Heart right ventricle (tissue), 16 donors: Measurements from ENCODE around the gene H6PD. TPM values are rescaled to one million over a fixed set of nuclear protein-coding genes. Genes with fewer than 3 reads are reported as not detected.

Experiments used
- ATAC-seq, 8 donors: fragments of 200-7000 bp; cut with Tn5 transposase; one replicate each; pipeline ENCODE4 v1.9.1; 2020; ENCODE audit warnings: mild to moderate bottlenecking in 8 of 8, moderate library complexity in 8 of 8, moderate number of reproducible peaks in 1 of 8
- DNase-seq, 2 donors: peaks; one replicate each; pipeline ENCODE4 v3.0.0-alpha.2; 2020
- H3K27ac ChIP-seq, 10 donors: fragments of 200-600 bp; sonication (generic) in 2 of 10; one replicate each; pipeline versions ENCODE4 v1.5.0 to v1.8.0; 2020 to 2022; ENCODE audit warnings: mild to moderate bottlenecking in 3 of 10
- H3K27me3 ChIP-seq, 7 donors: fragments of 200-600 bp; one replicate each; pipeline ENCODE4 v1.8.0; 2021 to 2022; ENCODE audit warnings: mild to moderate bottlenecking in 2 of 7
- H3K36me3 ChIP-seq, 9 donors: fragments of 200-600 bp; sonication (generic) in 1 of 9; one replicate each; pipeline versions ENCODE4 v1.5.0 to v1.8.0; 2020 to 2022; ENCODE audit warnings: mild to moderate bottlenecking in 2 of 9
- H3K4me1 ChIP-seq, 9 donors: fragments of 200-600 bp; sonication (generic) in 1 of 9; one replicate each; pipeline versions ENCODE4 v1.5.0 to v1.8.0; 2020 to 2022; ENCODE audit warnings: mild to moderate bottlenecking in 4 of 9
- H3K4me3 ChIP-seq, 10 donors: fragments of 200-600 bp; sonication (generic) in 2 of 10; one replicate each; pipeline versions ENCODE4 v1.5.0 to v1.8.0; 2020 to 2022; ENCODE audit warnings: mild to moderate bottlenecking in 7 of 10, moderate library complexity in 2 of 10
- H3K9me3 ChIP-seq, 11 donors: fragments of 200-600 bp in 10 of 11; sonication (generic) in 2 of 11; one replicate each; pipeline versions ENCODE4 v1.5.0 to v1.8.0; 2013 to 2022; ENCODE audit warnings: mild to moderate bottlenecking in 2 of 11, control low read depth in 1 of 11, moderate library complexity in 1 of 11
- WGBS, 2 donors: extraction: QIAGEN DNeasy Blood & Tissue Kit; methylation state at CpG; one replicate each; pipeline ENCODE4 v1.1.7; 2013; ENCODE audit warnings: inconsistent platforms in 1 of 2; 5-methylcytosine and 5-hydroxymethylcytosine counted together
- intact Hi-C, 10 donors: fragments of 100-400 bp; cut with DNase I; formaldehyde crosslinking; loops; one replicate each; pipeline versions ENCODE4 v1.11.1 to v1.14.2; 2022
- long read RNA-seq, 3 donors: library from polyadenylated mRNA; unstranded; transcript quantifications; one replicate each; pipeline ENCODE4 v2.0.0, GENCODE V29; 2020 to 2021
- polyA plus RNA-seq, 2 donors: library from polyadenylated mRNA; stranded (reverse); fragments of 200-250 nt; gene quantifications; one replicate each; pipeline ENCODE4 v1.2.3, GENCODE V29; 2013
- total RNA-seq, 10 donors: library from RNA; stranded (reverse); fragmentation: NEBNext Ultra II Directional in 3 of 10; extraction: Animal tissue kit (Norgen Biotek cat#: 25700) in 3 of 10; gene quantifications; one replicate each; pipeline versions ENCODE4 v1.2.1 to v1.2.4, GENCODE V29; 2021 to 2023
- TF ChIP-seq, protein P1 (sequence below), 9 donors: fragments of 200-600 bp; sonication (generic) in 2 of 9; IDR thresholded peaks; one replicate each; pipeline versions ENCODE4 v1.5.0 to v1.8.0; 2021 to 2022; ENCODE audit warnings: antibody characterized with exemption in 9 of 9, mild to moderate bottlenecking in 5 of 9, moderate library complexity in 1 of 9
- donor health status: Arrhythmogenic right ventricular cardiomyopathy.
- donor health status: ischemic (EF 13 %, LVEDD 7.1; RV severe dilation, severe dysfunction).
- donor health status: healthy with polysubstance abuse.
- donor health status: DM: no; HTN: yes; CAD: no.
- donor health status: DM: no; HTN: no; CAD: no.
- donor health status: ischemic (EF 25% LVEDD 6.9; RV normal size, moderate dysfunction).
- donor health status: ischemic (EF 25% LVEDD 5.7; RV mildly dilated, moderate dysfunction).
- donor health status: healthy.
- donor health status: DM: yes; HTN: yes; CAD: no.
- donor health status: Ischemic cardiomyopathy.
- donor health status: ischemic (EF 35%, LVEDD 5.7; RV mildly dilated, moderate dysfunction).
- donor health status: nonischemic (EF 11% LVEDD 7.7; RV severe dilation, severe dysfunction).
- donor health status: DM: yes; HTN: yes; CAD: no.
- donor health status: PGD.
- donor health status: ischemic (EF 29% LVEDD 5.4; RV normal size, mild dysfunction).
- donor health status: nonischemic (EF 23%, LVEDD 6.1; RV moderate dilation, normal function).

Gene H6PD, protein sequence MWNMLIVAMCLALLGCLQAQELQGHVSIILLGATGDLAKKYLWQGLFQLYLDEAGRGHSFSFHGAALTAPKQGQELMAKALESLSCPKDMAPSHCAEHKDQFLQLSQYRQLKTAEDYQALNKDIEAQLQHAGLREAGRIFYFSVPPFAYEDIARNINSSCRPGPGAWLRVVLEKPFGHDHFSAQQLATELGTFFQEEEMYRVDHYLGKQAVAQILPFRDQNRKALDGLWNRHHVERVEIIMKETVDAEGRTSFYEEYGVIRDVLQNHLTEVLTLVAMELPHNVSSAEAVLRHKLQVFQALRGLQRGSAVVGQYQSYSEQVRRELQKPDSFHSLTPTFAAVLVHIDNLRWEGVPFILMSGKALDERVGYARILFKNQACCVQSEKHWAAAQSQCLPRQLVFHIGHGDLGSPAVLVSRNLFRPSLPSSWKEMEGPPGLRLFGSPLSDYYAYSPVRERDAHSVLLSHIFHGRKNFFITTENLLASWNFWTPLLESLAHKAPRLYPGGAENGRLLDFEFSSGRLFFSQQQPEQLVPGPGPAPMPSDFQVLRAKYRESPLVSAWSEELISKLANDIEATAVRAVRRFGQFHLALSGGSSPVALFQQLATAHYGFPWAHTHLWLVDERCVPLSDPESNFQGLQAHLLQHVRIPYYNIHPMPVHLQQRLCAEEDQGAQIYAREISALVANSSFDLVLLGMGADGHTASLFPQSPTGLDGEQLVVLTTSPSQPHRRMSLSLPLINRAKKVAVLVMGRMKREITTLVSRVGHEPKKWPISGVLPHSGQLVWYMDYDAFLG
- total RNA-seq (10 to 100 TPM; 22.3 to 45.0 (median 29.3) TPM), polyA plus RNA-seq (10 to 100 TPM in 1 of 2 donors, 1 to 10 TPM in 1; 5.7 to 17.1 TPM)
- long read RNA-seq, donor 1, partial matches to known transcripts, result 1 of 44 reads
- long read RNA-seq, donor 1, other reads (novel, unspliced or antisense), result 43 of 44 reads
- long read RNA-seq, donor 2, partial matches to known transcripts, result 2 of 67 reads
- long read RNA-seq, donor 2, other reads (novel, unspliced or antisense), result 65 of 67 reads
- long read RNA-seq, donor 3, partial matches to known transcripts, result 4 of 129 reads
- long read RNA-seq, donor 3, other reads (novel, unspliced or antisense), result 123 of 129 reads

DNA sequence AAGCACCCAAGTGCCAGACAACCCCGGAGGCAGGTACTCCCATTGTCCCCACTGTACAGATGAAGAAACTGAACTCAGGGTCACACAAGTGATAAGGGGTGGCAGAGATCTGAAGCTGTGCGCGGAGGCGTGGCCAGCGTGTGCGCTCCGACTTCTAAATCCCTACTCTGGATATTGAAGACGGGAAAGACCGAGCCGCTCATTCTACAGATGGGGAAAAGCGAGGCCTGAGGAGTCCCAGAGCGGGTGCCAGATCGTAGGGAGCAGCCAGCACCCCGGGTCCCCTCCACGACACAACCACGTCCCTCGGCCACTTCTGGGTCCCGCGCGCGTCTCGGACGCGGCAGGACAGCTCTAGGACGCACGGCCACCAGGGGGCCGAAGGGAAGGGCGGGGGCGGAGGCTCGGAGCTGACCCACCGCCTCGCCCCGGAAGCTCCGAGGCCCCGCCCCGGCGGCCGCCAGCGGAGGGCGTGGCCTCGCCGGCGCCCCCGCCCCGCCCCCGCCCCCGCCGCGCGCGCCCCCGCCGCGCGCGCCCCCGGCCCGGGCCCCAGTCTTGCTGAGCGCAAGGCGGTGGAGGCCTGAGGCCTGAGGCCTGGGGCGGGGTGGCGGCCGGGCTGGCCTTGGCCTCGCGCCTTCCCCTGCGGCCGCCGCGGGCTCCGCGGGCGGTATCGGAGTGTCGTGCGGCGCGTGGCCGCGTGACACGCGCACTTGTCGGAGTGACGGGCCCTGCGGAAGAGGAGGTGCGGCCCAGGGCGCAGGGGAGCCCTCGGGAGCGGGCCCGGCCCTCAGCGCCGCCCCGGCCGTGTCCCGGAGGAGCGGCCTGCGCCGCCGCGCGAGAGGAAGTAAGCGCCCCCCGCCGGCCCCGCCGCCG, at the start of gene H6PD:
Gene H6PD (plus strand): TSS at position 552 of the 873 bp plus-strand sequence. CDS start 10,161 bp downstream, outside the sequence.
- Histone ChIP-seq H3K36me3 (no peaks in the 10 kb centered on the region), H3K4me3 (peak within 1 kb of the TSS; percentile 40 to 78 (median 66)), H3K9me3 (no peaks in the 10 kb centered on the region), H3K4me1 (peaks cover 2 to 65% (median 54%) of the 10 kb centered on the region in 9 donors), H3K27me3 (no peaks in the 10 kb centered on the region), H3K27ac (peak within 1 kb of the TSS; percentile 91 to 99 (median 95))
- ATAC-seq (peak; percentile 71 to 89 (median 82)), DNase-seq (peak; percentile 86 to 91)
- TF ChIP-seq, protein P1, sequence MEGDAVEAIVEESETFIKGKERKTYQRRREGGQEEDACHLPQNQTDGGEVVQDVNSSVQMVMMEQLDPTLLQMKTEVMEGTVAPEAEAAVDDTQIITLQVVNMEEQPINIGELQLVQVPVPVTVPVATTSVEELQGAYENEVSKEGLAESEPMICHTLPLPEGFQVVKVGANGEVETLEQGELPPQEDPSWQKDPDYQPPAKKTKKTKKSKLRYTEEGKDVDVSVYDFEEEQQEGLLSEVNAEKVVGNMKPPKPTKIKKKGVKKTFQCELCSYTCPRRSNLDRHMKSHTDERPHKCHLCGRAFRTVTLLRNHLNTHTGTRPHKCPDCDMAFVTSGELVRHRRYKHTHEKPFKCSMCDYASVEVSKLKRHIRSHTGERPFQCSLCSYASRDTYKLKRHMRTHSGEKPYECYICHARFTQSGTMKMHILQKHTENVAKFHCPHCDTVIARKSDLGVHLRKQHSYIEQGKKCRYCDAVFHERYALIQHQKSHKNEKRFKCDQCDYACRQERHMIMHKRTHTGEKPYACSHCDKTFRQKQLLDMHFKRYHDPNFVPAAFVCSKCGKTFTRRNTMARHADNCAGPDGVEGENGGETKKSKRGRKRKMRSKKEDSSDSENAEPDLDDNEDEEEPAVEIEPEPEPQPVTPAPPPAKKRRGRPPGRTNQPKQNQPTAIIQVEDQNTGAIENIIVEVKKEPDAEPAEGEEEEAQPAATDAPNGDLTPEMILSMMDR (IDR thresholded peaks at IDR 0.05), result peak; percentile 68 to 84 (median 71)
- intact Hi-C loops, result loop anchor here in 2 of 10 donors (1.0 to 2.0 kb wide), 2 partner anchors 18 to 257 kb away; no protein-coding TSS in a partner anchor
- 1 to 4% methylated on average over 59 to 103 of the region's 106 CpGs for WGBS, 2 donors

DNA sequence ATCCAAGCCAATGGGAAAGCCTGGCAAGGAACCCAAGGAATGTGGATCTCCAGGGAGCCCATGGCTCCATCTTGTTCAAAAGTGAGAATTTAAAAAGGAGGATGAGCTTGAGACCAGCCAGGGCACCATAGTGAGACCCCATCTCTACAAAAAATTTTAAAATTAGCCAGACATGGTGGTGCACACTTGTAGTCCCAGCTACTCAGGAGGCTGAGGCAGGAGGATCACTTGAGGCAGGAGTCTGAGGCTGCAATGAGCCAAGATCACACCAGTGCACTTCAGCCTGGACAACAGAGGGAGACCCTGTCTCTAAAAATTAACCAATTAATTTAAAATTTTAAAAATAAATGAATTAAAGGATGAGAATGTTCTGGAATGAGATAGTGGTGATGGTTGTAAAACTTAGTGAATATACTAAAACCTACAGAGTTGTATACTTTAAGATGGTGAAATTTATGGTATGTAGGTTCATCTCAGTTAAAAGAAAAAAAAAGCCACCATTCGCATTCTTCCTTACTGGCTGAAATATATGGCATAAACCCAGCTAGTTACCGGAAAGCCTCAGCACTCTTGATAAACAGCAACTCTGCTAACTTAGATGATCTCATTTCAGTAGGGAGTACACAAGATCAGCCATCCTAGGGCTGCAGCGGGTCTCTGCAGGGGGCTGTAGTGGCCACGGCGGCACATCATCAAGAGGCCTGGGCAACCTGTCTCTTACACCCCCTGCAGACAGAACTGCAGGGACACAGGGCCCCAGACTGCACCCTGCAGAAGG, 48.3 kb upstream of the H6PD start:
- 64 to 68% methylated on average over 5 of the region's 5 CpGs for WGBS, 2 donors
- H3K27me3 ChIP-seq, result peaks cover 0 to 25% (median 10%) of the 10 kb centered on the region in 7 donors
- peaks cover 0 to 24% (median 17%) of the 10 kb centered on the region in 9 donors for H3K4me1 ChIP-seq
- TF ChIP-seq, protein P1 (IDR thresholded peaks at IDR 0.05), result no peak
- no peak overlapping the region for H3K27ac ChIP-seq
- no peak overlapping the region for H3K4me3 ChIP-seq
- intact Hi-C loops, result no loop called here
- no peaks in the 10 kb centered on the region for H3K9me3 ChIP-seq
- ATAC-seq, result no peak
- DNase-seq, result no peak
- H3K36me3 ChIP-seq, result no peaks in the 10 kb centered on the region

DNA sequence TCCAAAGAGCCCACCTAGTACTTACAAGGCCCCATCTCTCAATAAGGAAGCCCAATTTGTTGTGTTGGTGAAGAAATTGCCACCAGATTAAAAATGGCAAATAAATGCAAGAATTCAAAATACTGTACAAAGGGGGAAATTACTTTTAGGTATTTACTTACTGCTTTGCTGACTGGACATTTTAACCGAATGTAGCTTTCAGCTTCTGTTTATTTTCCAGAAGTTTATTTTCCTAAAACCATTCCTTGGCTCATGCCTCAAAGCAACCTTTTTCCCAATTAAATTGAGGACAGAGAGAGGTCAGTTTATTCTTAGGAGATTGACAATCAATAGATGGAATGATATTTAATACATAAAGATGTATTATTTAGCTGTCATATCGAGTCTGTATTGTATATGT, 47.6 kb upstream of the H6PD start:
- ATAC-seq (no peak), DNase-seq (no peak)
- Histone ChIP-seq H3K4me1 (peaks cover 0 to 16% (median 11%) of the 10 kb centered on the region in 9 donors), H3K36me3 (no peaks in the 10 kb centered on the region), H3K9me3 (no peaks in the 10 kb centered on the region), H3K27ac (no peak overlapping the region), H3K27me3 (peaks cover 0 to 20% (median 6%) of the 10 kb centered on the region in 7 donors), H3K4me3 (no peak overlapping the region)
- TF ChIP-seq, protein P1 (IDR thresholded peaks at IDR 0.05), result no peak
- intact Hi-C loops, result no loop called here
- WGBS, 2 donors, result 84 to 86% methylated on average over 2 of the region's 2 CpGs
